HG02571 (cell line): Measurements from ENCODE around the gene GRIA4.

Source experiments
- ATAC-seq: cut with Tn5 transposase; IDR thresholded peaks from one replicate; pipeline ENCODE4 v1.9.1; 2021; ENCODE audit warnings: mild to moderate bottlenecking, moderate library complexity; ENCODE audit not compliant: unreplicated experiment

GRIA4 gene

DNA sequence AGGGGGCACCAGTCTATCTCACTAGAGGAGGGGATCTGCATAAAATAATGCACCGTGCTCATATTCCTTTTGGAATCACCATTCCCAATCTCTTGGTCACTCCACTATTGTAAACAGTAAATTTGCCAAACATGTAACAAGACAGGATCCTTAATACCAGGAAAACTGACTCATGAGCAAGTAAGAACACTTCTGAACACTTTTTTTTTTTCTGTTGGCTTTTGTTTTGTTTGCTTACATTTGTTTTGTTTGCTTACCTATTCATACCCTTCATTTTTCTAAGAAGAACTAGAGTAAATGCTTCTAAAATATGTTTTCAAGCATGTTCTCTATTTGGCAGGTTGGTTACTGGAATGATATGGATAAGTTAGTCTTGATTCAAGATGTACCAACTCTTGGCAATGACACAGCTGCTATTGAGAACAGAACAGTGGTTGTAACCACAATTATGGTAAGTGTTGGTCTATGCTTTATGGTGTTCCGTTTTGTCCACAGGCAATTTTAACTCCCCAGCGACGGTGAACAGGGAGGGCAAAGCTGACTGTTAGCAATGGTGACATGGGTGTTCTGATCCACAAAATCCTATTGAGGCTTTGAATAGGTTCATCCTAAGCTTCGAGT lies 300.3 kb downstream of the GRIA4 start:
- no peak for ATAC-seq

DNA sequence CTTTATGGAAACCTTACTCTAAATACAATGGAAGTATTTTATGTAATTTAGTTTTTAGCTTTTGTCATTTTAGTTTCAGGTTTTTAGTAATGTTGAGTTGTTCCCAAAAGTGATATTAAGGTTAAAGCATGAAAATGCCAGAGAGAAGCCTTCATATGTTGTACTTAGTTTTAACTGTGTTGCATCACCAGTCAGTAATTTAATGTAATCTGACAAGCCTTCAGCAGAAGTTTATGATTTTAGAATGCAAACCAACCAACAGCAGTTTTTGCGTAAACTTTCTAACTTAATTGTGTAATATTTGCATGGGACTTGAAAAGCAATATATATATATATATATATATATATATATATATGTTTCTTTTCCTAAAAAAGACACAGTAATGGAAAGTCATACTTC lies 301.6 kb downstream of the GRIA4 start:
- no peak for ATAC-seq

DNA sequence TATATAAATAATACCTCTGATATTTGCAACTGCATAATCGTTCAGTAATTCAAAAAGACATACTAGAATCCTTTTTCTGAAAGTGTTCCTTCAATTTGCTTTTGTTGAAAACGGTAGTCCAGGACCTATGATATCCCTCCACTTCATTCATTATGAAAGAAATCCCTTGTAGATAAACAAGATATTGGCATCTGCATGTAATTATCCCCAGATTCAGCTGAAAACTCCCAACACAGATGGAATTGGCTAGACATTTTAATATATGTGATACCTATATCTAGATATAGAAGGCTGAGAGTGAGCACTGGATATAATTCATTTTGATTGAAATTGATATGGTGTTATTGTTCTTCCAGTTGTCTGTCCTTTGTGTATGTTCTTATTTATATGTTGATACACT lies 302.8 kb downstream of the GRIA4 start:
- no peak for ATAC-seq

DNA sequence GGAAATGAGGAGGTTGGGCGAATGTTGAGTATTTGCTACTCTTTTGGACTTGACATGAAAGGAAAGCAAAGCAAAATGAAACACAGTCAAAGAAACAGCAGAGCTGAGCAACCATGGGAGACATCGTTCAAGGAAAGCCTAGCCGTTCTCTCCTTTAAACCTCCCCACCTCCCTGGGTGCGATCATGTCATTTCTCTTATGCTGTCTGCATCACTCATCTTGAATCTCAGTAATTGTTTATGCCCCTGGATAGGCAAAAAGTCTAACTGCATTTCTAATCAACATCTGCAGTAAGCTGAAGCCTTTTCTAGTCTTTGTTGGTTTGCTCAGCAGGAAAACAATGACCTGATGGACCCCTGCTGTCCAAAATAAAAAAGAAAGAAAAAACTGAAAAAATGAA lies 305.1 kb downstream of the GRIA4 start:
- no peak for ATAC-seq

DNA sequence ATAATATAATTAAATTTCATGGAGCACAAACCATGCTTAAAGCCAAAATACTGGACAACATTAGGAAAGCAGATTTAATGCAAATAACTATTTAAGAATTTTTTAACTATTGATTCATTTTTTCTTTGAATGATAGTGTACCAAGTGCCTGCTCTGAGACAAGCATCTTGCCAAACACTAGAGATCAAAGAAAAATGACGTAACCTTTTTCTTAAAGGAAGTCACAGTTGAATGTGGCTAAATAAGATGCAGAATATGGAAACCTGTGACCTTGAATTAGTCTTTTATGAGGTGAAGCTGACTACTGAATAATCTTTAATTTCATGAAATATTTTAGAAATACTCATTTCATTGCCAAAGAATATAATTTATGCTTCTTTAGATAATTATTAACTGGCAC lies 308.2 kb downstream of the GRIA4 start:
- no peak for ATAC-seq

DNA sequence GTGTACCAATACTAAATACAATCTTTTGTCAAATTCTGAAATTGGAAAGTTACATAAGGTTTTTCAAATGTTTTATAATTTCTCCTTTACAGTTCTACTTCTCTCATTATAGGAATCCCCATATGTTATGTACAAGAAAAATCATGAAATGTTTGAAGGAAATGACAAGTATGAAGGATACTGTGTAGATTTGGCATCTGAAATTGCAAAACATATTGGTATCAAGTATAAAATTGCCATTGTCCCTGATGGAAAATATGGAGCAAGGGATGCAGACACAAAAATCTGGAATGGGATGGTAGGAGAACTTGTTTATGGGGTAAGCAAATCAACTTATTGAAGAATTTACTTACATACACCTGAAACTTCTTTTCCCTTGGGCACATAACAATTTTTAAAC lies 308.7 kb downstream of the GRIA4 start:
- ATAC-seq: no peak

DNA sequence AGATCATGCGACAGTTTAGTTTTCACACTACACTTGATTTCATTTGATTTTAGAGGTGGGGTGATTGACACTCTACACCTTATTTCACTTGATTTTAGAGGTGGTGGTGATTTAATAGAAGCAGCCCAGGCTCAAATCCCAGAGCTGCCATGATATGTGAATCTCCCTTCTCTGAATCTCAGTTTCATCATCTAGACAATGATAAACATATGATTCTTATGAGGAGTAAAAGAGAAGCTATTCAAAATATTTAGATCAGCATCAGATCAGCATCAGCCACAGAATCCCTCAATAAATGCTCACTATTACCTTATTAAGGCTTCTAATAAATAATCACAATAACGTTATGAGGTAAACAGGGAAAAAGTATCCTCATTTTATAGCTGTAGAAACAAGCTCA lies 313.4 kb downstream of the GRIA4 start:
- ATAC-seq: no peak

DNA sequence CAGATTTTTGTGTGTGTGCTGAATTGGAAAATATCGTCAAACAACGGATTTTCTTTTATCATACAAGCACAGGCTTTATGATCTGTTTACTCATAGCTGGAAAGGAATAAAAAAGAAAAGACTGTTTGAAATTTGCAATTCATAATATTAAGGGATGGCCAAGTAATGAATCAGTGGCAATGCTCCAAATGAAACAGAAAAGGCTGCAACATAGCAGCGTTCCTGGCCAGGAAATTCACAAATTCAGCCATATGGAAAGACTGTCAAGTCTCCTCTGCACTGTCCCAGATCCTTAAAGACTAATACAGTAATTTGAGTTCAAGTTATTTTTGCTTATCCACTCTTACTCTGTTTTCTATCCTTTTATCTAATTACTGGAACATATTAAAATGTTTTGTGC lies 313.9 kb downstream of the GRIA4 start:
- no peak for ATAC-seq

DNA sequence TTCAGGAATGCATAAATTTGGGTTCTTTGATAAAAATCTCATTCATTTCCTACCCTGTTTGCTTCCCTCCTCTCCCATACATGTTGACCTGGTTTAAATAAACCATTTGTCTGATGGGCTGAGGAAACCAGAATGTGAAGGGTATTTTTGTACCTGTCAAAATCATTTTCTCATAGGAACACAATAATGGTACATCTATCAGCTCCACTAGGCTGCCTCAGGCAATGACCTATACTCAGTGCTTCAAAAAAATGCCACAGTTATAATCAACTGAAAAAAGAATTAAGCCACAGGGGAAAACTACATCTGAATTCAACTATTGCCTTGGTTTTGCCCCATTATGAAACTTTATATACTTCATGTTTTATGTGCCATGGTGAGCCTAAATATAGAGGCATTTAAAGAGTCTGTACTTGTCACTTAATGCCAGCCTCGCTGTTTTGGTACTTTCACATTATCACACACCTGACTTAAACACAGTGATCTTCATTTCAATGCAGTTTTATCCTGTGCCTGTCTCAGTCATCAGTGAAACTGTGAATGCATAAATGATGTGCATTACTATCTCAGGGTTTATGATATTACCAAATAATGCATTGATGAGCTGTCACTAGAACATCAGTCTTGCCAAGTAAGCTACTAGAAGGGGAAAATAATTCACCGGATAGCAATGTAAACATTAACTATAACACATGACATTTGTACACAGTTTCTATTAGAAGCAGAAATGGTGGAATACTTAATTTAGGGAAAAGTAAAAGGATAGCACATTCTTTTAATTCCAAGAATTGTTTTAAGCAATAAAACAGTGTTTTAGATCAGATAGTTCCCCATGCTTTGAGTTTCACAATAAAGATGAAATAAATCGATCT lies 319.4 kb downstream of the GRIA4 start:
- no peak for ATAC-seq

DNA sequence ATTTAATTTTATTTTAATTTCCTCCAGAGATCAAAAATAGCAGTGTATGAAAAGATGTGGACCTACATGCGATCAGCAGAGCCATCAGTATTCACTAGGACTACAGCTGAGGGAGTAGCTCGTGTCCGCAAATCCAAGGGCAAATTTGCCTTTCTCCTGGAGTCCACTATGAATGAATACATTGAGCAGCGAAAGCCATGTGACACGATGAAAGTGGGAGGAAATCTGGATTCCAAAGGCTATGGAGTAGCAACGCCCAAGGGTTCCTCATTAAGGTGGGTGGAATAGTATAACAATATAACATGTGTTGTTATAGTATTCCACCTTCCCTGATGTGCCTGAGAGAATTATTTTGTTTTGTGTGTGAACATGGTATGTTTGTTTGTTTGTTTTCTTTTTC lies 323.8 kb downstream of the GRIA4 start:
- ATAC-seq: no peak

DNA sequence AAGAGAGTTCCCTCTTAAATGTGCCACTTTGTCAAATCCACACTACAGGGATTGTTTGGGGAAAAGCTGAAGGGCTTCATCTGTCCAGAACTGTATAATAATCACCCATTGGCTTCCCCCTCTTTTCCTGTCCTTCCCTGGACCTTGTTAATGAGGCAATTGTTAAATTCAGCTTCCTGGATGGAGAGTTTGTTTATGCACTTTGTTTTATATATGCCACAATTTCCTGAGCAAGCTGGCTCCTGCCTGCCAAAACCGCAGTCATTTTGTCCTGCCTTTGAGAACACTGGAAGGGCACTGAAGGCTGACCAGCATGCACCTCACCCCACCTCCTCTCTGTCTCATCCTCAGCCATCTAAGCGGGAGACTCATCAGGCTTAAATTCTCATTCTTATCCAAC lies 325.9 kb downstream of the GRIA4 start:
- ATAC-seq: no peak

DNA sequence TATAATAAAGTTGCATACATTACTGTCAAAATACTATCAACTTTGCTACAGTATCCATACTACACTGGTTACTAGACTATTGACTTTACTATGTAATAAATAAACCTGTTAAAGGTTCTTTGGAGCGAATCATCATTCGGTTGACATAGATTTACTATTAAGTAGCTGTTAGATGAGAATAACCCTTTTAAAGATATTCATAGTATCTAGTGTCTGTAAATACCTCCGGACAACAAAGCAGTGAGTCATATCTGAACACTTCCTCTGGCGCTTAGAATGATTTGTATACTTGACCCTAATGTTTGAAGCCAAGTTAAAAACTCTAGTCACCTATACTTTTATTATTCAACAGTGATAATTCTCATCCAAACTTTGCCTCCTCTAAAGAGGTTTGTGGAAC lies 327.5 kb downstream of the GRIA4 start:
- no peak for ATAC-seq

DNA sequence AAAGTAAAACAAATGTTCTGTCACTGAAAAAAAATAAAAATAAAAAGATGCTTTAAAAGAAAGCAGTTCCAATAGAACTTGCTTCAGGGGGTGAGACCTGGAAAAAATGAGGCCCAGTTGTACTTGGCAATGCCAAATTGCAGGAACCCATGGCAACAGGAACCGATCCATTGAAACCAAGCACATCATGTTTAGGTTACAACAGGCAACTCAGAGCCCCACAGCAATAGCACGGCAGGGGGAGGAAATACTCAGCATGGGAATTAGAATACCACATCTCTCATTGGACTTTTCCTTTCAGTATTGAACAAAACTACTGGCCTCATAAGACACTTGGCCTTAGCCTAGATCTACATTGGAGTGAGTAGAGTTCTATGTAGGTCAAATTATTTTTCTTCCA lies 327.9 kb downstream of the GRIA4 start:
- no peak for ATAC-seq

DNA sequence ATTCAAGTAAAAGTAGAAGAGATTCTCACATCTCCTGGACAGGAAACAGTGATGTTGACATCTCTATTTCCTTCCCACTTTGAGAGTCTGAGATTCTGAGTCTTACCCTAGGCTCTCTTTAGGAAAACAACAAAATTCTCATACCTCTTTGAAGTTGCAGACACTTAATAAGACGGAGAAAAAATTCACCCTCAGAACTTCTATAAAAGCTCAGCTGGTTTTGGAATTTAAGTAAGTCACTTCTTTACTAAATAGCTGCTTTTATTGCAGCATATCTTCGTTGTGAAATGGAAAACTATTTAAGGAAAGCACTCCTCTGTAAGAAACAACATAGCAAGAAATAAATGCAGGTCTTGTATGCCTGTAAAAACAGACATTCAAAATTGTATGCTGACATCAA lies 333.0 kb downstream of the GRIA4 start:
- no peak for ATAC-seq

DNA sequence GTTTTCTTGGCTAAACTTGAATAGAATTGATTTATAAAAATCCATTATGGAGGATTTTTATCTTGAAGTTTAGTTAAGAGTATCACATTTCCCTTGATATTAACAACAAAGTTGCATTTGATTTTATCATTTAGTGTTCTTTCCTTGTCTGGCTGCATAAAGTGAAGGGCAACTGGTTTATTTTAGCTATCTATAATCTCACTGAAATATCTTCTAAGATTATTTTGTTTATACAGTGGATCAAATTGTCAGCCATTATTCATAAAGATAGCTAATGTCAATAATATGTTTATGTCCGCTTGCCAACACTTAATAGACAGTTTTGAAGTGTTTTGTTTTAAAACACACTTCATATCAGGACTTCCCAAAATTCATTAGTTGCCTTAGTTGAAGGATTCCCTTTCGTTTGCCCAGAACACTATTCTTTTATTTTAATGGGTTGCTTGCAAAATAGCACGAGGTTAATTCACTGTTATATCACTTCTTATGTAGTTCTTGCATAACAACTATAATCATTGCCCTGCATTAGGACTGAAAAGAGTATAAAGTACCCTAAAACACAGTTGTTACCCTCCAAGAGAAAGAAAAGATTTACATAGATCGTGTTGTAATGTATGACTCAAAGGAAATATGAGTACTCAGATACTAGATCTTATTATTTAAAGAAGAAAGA lies 339.2 kb downstream of the GRIA4 start:
- no peak for ATAC-seq

DNA sequence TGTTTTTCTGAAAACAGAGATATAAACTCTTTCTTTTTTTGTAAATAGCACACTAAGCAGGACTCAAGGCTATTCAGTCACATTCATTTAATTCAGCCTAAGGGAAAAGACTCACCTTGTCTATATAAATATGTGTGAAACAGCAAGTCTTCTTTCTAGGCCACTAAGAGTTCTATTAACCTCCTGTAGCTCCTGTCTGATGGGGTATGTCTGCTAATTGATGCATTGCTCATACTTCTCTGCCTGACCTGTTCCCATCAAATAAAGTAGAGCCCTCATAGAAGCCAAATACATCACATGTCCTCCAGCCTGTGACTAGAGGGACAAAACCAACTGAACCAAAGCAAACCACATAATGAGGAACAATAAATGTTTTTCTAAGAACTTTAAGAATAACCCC lies 344.0 kb downstream of the GRIA4 start:
- no peak for ATAC-seq

DNA sequence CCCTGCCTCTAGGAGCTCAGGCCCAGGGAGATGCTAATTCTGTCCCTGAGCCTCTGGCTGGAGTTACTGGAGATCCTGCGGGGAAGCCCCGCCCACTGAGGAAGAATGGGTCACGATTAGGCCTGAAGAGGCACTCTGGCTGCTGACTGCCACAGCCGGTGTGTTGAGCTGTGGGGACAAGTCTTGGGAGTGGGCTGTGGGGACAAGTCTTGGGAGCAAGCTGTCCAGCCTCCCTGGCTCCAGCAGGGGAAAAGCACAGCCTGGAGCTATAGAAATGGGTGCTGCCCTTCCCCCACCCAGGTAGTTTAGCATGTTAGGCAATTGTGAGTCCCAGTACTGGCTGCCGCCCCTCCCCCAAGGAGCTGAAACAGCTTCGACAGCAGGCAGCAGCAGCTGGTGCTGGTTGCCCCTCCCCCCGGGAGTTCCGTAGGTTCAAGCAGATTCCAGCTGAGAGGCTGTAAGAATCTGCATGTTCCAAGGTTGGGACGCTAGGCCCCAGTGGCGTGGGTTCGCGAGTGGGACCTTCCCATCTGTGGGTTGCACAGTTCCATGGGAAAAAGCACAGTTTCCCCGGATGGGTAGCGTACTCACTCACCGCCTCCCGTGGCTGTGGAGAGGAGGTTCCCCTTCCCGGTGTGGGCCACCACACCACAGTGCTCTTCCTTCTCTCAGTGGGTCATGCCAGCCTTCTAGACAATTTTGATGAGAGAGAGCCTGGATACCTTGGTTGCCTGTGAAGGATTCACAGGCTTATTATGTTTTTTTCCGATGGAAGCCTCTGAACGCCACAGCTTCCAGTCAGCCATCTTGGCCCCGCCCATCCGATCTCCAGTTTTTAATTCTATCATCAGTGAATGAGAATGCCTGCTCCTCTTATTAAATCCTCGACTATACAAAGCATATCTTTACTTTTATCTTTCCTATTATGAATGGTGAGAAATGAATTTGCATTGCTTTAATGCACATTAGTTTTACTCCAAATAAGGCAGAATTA lies 350.7 kb downstream of the GRIA4 start:
- ATAC-seq: no peak

DNA sequence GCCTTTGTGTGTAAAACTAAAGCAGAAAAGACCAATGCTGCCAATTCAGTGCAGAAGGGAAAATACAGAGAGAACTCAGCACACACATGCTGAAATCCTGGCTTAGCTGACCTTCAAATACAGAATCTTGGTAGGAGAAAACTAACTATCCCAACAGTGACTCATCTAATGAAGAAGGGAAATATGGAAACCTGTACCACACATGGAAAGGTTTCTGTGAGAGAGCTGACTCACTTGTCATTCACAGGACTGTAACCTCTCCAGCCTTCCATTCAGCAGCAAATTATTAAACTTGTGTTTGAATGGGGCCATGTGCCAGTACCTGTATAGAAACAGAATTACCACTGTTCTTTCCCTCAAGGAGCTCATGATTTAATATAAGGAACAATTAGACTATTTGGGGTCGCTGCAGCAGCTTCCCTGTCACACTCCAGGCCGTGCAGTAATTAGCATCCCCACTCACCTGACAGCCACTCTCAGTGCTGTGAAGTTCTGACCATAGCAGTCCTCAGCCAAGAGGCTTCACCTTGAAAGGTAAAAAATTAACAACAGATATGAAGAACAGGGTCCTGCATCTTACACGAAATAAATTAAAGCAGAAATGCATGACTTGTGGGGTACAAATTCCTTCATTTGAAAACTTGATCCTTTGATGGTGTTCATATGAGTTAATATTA lies 358.3 kb downstream of the GRIA4 start:
- ATAC-seq: no peak

DNA sequence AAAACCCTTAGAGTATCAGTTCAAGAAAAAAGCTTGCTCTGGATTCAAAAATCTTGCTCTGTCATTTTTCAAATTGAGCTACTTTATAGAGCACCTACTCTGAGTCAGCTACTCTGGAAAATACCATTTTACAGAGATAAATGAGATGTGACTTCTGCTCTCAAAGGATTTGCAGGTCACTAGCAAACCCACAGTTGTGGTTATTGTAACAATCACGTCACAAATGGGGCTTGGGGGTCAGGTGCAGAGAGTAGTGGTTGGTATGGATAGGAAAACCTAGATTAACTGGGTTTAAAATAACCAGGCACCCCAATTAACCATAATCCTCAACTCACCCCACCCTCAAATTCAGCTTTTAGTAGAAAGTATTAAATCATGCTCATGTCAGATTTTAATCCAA lies 359.9 kb downstream of the GRIA4 start:
- no peak for ATAC-seq

DNA sequence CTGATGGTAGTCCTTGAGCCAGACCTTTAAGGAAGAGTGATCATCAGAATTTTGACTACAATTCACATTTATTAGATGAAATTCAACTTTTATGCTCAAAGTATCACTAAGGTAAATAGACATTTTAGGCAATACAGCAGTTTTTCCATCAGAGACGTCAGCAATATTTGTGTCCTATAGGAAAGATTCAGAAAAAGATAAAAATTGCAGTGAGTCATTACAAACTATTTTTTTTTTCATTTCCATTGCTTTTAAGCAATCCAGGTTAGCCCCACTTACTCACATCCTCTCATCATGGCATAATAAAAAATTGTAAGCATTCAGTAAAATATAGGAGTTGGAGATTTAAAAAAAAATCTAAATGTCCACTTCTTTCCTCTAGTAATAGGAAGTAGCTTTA lies 365.3 kb downstream of the GRIA4 start:
- ATAC-seq: no peak
